Coronary artery (tissue), 2 donors: ENCODE data around the gene NAV2.

Source experiments
- DNase-seq: peaks from one replicate; pipeline ENCODE4 v3.0.0-alpha.2; 2017; ENCODE audit warnings: low spot score
- H3K27ac ChIP-seq, 2 donors: fragments of 200-600 bp; sonication (generic); one replicate each; pipeline ENCODE4 v1.5.1; 2016 to 2019
- H3K4me3 ChIP-seq: fragments of 200-600 bp; sonication (generic); 2 replicates; pipeline ENCODE4 v1.5.1; 2016; ENCODE audit warnings: mild to moderate bottlenecking, moderate library complexity
- CTCF ChIP-seq: fragments of 200-600 bp; sonication (generic); IDR thresholded peaks from one replicate; pipeline ENCODE4 v1.5.1; 2019; ENCODE audit warnings: antibody characterized with exemption

NAV2 gene

DNA sequence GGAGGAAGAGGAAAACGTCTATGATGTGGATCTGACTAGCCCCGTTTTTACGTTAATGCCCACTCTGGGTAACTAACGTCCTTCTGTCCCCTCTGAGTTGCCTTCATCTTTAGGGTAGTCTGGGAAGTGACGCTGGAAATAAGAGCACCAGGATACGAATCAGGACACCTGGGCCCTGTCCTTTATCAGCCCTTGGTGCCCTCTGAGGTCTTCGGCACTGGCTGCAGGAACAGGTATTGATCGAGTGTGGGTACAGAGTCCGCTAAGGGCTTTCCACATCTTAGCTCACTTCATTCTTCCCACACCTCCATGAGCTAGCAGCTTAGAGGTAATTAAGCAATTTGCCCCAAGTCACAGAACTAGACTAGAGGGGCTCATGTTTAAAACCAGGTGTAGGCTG is 223.8 kb downstream of the NAV2 start:
- DNase-seq, result peak; percentile 50
- Histone ChIP-seq H3K4me3 (no peak overlapping the region), H3K27ac (no peak overlapping the region)
- no peak for TF ChIP-seq CTCF

GRCh38 chr11:19938169-19938856 is 225.7 kb downstream of the NAV2 start:
- H3K27ac ChIP-seq, result peak overlapping the region in 1 of 2 donors; percentile 23
- DNase-seq, result peak; percentile 69
- TF ChIP-seq CTCF, result peak; percentile 61
- H3K4me3 ChIP-seq, result no peak overlapping the region

GRCh38 chr11:19938866-19939265 is 226.2 kb downstream of the NAV2 start:
- no peak for TF ChIP-seq CTCF
- Histone ChIP-seq H3K27ac (no peak overlapping the region), H3K4me3 (no peak overlapping the region)
- DNase-seq, result no peak

- DNase-seq, result peak; percentile 43
- Histone ChIP-seq H3K27ac (no peak overlapping the region), H3K4me3 (no peak overlapping the region)
- no peak for TF ChIP-seq CTCF
Measured at GRCh38 chr11:19939415-19939929, 226.8 kb downstream of the NAV2 start.

DNA sequence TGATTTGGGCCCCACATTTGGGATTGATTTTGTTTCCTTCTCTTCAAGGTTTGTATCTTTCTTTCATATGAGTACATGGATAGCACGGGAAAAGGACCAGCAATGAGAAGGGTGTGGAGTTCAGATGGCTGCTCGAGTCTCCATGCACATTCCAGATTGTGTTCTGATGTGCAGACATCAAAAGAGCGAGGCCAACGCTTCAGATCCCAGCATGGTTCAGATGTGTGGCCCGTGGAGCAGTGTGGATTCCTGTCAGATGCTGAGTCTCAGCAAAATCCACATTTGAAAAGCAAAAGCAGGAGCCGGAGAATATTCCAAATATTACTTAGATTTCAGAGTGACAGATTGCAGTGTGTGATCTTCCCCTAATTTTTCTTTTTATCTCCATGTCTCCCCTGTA is 228.2 kb downstream of the NAV2 start:
- no peak overlapping the region for H3K27ac ChIP-seq
- H3K4me3 ChIP-seq, result no peak overlapping the region
- no peak for TF ChIP-seq CTCF
- DNase-seq, result peak; percentile 47

GRCh38 chr11:19946681-19947080 is 234.0 kb downstream of the NAV2 start:
- DNase-seq, result no peak
- H3K4me3 ChIP-seq, result no peak overlapping the region
- no peak overlapping the region for H3K27ac ChIP-seq
- TF ChIP-seq CTCF, result no peak

- Histone ChIP-seq H3K27ac (no peak overlapping the region), H3K4me3 (no peak overlapping the region)
- DNase-seq, result no peak
- TF ChIP-seq CTCF, result no peak
Measured at GRCh38 chr11:19947537-19948114, 235.0 kb downstream of the NAV2 start.
